Left lobe of liver (tissue), 2 donors: ENCODE measurements around the gene LINGO4. TPM values are rescaled to one million over a fixed set of nuclear protein-coding genes. Genes with fewer than 3 reads are reported as not detected.

ENCODE experiments used
- ATAC-seq: fragments of 200-7000 bp; cut with Tn5 transposase; one replicate; pipeline ENCODE4 v1.9.1; 2020; ENCODE audit warnings: mild to moderate bottlenecking, moderate library complexity
- DNase-seq: peaks from one replicate; pipeline ENCODE4 v3.0.0-alpha.2; 2020; ENCODE audit warnings: low spot score
- total RNA-seq: library from RNA; stranded (reverse); gene quantifications from one replicate; pipeline ENCODE4 v1.2.1, GENCODE V29; 2021
- donor health status: DM: no; HTN: no; CAD: no; lungs with moderate emphysema.
- donor health status: DM: no; HTN: yes; CAD: no.

LINGO4 gene
- total RNA-seq, 1 donor from 2014 or later: 0.15 TPM

DNA sequence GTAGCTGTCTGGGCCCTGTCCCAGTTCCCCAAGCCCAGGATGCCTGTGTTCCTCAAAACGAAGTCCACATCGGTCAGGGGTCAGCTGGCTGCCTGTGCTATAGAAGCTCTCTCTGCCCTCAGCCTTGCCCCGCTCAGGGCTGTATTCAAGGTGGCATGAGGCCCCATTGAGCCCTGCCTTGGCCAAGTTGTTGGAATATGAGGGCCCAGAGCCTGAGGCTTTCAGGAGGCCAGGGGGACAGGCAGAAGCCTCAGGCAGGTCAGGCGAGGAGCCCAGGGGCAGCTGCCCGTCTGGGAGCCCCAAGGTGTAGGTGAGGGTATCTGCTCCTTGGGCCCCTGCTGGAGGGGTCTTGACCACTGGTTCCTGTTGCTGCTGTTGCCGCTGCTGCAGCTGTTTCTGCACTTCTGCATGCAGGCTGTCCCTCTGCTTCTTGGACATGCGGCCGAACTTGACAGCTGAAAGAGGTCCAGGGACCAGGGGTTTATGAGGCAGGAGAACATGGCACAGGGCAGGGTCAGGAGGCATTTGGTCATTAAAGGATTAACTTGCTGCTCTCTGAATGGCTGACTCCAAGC, 9.8 kb upstream of the LINGO4 start:
- ATAC-seq: no peak
- DNase-seq: no peak

DNA sequence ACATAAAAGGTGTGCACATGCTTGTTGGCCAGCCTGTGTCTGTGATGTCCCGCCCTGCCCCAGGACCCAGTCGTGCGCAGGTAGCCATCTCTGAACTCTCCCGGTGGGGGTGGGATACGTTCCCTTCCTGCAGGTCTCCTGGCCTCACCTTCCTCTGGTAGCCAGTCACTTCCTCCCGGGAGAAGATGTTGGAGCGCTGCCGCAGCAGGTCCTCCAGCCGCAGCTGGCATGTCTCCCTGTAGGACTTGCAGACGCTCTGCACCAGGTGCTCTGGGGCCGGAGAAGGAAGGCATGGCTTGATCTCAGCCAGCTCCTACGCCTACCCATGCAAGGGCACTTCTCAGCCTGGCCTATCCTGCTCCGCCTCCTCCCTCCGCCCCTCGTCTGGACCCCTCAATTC, 9.2 kb upstream of the LINGO4 start:
- ATAC-seq: no peak

DNA sequence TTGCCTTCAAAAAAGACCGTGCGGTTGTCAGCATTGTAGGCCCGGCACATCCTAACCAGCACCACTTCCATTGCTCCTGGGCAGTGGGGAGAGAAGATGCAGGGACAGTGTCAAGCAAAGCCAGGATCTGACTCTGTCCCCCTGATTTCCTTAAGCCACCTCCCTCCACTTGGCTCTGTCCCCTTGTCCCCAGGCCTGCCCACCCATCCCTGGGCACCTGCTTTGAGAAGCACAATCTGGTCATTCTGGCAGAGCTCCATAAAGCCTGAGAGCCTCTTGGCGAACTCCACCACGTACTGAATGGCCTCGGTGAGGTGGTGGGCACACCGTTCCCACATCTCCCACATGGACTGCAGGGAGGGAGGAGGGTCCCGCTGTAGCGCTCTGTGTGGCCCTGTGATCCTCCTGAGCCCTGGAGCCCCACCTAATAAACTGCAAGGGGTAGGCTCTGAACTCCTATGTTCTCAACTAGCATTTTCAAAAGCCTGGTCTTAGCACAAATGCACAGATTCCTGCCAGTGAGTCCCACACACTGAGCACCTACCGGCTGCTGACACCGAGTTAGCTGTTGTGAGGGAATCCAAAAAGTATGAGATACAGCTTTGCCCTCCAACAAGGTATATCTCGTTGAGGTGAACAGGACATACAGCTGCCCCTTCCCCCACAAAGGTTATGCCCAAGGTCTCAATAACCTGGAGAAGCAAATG, 8.2 kb upstream of the LINGO4 start:
- ATAC-seq: no peak
- no peak for DNase-seq

More for the DNA sequence above, 9.2 kb upstream of the LINGO4 start:
- DNase-seq: no peak

DNA sequence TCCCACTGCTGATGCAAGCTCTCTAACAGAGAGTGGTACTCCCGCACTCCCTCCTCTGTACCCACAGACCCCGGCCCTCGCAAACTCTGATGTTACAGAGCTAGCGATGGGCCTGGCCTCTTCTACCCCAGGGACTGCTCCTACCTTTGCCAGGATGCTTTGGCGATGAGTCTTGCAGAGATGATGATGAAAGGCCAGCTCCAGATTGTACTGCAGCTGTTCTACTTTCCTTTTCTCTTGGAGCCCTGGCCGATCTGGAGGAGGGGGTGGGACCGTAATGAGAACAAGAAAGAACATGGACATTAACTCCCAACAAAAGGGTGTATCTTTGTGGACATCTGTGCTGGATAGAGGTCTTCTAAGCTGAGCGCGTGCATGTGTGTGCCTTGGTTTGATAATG, 6.0 kb upstream of the LINGO4 start:
- DNase-seq (no peak), ATAC-seq (no peak)

DNA sequence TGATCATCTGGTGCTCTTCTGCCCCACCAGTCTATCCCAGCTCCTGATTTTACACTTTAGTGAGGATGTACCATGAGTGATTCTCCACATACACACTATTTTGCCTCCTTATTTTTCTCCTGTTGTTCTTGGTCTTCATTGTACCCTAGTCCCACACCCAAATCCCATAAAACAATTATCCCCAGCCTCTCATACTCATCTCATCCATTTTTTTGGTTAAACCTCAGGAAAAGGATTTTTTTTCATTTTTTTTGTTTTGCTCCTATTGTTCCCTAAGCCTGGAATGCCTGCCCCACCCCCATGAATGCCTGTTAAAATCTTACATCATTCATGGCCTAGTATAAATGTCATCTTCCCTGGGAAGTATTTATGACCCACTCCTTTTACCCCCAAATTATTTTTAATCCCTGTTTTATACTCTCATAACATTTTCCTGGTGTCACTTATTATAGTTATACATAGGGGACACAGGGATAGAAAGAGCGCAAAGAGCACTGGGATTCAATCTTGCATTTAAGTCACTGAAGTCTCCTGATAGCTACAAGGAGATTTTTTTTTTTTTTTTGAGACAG, 4.9 kb upstream of the LINGO4 start:
- no peak for DNase-seq
- ATAC-seq: no peak

DNA sequence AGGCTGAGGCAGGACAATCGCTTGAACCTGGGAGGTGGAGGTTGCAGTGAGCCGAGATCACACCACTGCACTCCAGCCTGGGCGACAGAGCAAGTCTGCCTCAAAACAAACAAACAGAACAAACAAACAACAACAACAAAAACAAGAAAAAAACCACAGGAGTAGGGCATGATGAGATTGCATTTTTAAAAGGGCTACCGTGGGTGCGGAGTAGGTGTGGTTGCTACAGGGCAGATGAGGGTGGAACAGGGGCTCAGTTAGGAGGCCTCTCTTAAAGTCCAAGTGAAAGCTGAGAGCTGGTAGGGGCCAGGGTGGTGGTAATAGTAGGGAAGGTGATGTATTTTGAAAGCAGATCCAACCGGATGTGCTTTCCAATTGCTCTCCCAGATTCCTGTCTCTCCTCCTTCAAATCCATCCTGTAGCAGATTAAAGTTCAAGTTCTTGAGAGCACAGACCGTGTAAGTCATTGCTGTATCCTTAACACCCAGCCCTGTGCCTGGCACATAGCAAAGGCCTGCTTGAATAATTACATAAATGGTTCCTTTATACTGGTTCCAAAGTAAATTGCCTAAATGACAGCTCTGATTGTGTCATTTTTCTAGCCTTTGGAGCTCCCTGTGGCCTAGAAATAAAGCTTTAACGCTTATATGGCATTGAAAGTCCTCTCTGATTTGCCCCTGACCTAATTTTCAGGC, 4.2 kb upstream of the LINGO4 start:
- DNase-seq (no peak), ATAC-seq (peak; percentile 5)

DNA sequence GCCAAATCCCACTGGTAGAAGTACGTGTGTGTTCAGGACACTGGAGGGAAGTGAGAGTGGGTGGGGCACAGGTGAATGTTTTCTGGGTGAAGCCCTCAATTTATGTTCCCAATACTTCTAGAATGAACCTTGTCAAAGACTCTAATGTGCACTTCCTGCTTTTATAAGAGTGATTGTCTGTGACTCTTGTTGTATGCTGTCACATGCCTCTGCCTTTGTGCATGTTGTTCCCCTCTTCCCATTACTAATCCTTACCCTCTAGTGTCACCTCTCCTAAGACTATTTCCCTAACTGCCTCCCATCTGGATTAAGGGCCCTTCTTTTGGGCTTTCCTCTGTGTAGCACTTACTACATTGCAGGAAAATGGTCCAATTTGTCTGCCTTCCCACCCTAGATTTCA, 2.5 kb upstream of the LINGO4 start:
- DNase-seq: no peak

DNA sequence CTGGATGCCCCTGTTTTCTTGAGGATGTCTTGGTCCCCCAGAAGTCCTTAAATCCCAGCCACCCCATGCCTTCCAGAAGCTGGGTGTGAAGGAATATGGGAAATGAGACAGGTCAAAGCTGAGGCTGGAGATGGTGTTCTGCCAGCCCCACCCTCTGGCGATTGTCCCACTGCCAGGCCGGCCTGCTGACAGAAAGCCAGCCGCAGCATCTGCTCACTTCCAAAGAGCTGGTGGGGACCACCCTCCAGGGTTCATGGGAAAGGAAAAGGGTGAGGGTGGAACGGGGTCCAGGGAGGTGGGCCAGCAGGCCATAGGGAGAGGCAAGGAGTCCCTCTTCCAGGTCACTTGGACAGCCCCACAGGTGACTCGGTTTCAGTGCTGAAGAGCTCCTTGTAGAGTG, 1.9 kb upstream of the LINGO4 start:
- DNase-seq (no peak), ATAC-seq (peak; percentile 5)

More for the DNA sequence above, 2.5 kb upstream of the LINGO4 start:
- no peak for ATAC-seq

DNA sequence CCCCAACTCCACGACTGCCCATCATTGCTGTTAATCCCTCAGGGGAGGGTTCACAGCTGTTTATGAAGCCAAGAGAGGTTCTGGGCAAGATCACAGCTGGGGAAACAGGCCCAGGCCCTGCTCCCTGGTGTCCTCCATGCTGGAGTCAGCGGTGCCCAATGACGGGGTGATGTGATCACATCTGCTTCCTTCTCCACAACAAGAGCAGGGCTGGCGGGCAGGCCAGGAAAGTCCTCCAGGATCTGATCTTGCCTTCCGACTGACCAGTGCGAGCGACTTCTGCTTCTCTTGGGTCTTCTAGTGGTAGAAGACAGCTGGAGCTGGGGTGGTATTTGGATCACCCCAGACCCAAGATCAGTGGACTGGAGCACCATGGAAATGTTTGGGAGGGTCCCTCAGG, 951 bp upstream of the LINGO4 start:
- DNase-seq (no peak), ATAC-seq (peak; percentile 24)

DNA sequence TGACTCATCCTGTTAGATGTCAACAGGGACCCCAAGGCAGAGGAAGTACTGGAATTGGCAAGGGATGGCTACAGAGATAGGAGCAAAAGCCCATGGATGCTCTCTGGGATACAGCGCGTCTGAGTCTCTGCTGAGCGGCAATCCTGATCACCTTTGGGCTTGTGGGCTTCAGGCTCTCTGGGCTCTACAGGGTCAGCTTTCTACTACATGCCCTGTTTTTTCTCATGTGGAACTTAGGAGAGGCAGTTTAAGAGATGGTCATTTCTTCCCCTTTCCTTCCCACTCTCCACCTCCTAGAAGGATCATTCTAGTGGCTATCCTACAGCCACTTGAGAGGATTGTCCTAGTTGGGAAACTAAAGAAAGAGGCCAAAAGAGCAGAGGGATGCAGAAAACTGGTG, 1.3 kb downstream of the LINGO4 start:
- DNase-seq (no peak), ATAC-seq (no peak)

DNA sequence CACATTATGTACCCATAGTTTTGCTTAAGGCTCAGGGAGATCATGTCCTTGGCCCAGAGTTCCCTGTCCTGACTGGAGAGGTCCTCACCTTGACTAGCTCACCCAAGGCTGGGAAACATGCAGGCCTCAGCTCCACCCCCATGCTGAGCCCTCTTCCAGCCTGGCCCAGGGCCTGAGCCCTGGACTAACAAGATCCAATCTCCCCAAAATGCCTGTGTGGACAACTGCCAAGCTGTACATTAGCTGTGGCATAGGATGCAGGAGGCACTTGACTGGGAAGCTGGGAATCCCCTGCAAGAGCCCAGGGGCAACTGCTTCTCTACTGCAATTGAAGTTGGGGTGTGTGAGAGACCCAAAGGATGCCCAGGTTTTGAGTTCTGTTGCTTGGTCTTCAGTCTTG, 2.1 kb downstream of the LINGO4 start:
- DNase-seq (no peak), ATAC-seq (no peak)

DNA sequence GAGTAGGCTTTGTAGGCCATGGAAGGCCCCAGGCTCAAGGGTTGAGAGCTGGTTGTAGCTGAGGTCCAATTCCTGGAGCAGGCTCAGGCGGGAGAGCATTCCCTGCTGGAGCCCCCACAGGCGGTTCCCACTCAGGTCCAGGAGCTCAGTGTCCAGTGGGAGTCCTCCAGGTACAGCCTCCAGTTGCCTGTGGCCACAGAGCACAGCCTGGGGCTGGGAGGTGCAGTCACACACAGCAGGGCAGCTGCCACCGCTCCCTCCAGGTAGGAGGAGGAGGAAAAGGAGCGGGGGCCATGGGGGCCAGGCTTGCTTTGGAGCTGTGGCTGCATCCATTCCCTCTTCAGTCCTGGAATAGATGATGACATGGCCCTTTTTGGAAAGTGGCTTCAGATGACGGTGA, 2.8 kb downstream of the LINGO4 start:
- ATAC-seq (no peak), DNase-seq (no peak)

DNA sequence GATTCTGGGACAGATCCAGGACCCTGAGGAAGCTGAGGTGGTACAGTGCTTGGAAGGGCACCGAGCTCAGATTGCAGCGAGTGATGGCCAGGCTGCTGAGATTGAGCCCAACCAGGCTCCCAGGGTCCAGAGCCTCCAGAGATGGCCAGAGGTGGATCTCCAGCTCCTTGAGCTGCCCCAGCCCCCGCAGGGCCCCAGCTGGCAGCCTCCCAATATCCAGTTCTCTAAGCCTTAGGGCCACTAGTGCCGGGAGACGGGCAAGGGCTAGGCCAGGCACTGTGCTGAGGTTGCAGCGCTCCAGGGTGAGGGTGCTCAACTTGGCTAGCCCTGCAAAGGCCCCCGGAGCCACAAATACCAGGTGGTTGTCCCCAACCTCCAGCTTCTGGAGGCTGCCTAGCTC, 3.4 kb downstream of the LINGO4 start:
- ATAC-seq (no peak), DNase-seq (no peak)

DNA sequence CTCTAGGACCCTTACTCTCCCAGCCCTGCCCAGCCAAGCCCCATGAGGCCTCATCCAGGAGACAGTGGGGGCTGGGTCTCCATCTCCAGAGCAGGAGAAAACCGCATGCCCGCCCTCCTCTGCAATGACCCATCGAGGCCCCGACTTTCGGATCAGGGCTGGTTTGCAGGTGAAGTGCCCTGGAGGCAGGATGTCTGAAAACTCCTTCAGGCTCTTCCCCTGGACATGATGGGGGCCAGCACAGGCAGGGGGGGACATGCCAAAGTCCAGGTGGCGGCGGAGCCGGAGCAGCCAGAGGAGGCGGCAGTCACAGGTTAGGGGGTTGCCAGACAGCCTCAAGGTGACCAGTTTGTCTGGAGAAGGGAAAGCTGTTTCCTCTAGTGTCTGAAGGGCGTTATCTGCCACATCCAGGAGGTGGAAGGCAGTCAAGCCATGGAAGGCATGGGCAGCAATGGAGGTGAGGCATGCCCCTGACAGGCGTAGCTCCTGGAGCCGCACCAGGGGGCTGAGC, 3.9 kb downstream of the LINGO4 start:
- no peak for ATAC-seq
- DNase-seq: no peak

DNA sequence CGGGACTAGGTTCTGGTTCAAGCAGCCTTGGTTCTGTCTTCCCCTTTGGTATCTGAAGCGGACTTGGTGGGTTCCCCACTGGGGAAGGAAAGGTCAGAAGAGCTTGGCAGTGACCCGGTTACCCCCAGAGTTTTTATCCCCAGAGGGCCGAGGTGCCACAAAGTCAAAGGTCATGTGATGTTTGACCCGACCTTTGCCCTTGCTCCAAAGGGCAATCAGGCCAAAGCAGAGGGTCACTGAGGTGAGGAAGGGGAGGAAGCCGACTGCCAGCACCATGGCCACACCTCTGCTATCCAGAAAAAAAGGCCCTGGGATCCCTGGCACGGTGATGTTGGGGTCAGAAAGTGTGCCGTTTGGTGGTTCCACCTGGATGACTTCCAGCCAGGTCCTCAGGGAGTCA, 4.4 kb downstream of the LINGO4 start:
- no peak for ATAC-seq
- DNase-seq: no peak

DNA sequence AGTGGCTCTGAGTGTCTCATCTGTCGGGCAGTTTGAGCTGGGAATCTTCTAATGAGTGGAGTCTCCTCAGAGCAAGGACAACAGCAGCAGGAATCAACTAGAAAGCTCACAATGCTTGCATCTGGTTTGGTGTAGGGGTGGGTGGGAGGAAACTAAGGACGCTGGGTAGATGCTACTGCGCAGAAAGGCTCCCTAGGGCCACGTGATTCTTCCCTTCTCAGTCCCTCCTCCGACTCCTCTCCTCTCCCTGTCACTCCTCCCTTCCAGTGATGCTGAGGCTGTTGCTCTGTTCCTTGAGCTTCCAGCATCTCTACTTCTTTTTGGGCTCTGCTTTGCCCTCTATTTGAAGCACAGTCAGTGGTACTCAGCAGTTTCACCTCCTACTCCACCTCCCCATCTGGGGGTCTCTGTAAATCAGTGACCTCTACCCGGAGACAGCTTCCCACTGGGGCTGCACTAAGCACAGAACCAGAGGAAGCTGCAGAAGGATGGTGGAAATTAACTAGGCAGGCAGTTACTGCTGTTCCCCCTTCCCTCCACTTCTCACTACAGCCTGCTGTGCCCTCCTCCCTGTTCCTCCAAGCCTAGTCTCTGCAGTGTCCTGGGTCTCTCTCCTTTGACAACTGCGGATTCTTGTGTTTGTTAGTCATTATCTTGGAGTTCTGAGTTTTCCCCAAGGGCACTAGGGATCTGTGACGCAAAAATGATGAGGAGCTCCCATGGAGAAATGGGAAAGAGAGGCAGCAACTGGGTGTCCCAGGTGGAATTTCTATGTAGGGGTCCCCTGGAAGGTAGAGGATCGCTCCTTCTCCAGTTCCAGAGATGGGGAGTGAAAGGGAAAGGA, 5.8 kb downstream of the LINGO4 start:
- ATAC-seq (no peak), DNase-seq (no peak)

DNA sequence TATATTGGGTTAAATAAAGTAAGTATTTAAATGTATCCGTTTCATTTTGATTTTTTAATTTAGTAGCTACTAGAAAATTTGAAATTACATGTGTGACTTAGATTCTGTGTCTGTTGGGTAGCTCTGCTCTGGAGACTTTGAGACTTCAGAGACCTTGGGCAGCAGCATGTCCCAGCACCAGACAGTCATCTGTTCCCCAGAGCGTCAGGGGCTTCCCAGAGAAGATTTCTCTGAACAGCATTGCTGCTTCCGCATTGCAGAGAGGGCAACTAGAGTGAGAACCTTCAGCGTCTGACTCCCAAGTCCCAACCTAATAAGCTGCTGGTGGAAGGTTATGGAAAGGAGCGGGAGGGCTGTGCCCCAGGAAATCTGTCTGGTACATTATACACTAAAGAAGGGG, 6.6 kb downstream of the LINGO4 start:
- DNase-seq (no peak), ATAC-seq (no peak)

DNA sequence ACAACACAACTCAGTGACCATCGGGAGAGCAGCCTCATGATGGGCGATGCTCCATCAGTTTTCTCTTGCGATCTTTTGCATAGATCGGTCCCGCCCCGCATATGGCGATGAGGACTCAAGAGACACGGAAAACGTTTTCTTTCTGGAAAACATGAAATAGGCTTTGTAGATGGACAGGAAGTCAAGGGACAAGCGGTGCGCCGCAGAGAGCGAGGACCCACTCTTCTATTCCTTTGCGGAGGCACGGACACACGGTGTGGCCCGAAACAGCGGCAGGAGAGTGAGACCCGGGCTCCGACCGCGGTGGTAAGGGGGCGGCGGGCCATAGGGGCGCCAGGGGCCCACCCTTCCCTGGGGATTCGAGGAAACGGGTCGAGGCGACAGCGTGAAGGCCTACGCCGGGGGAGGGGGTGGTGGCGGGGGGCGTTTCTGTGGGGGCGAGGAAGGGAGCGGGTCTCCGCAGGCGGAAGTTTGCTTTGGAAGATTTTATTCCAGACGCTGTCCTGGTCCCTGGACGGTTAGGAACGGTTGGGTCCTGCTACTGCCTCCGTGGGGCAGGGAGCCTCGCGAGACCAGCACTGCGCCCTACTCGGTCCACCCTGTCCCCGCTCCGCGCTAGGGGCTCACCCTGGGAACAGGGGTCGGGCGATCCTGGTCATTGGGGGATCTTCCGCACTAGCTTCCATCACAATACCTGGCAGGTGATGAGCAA, 14.1 kb downstream of the LINGO4 start:
- no peak for DNase-seq

DNA sequence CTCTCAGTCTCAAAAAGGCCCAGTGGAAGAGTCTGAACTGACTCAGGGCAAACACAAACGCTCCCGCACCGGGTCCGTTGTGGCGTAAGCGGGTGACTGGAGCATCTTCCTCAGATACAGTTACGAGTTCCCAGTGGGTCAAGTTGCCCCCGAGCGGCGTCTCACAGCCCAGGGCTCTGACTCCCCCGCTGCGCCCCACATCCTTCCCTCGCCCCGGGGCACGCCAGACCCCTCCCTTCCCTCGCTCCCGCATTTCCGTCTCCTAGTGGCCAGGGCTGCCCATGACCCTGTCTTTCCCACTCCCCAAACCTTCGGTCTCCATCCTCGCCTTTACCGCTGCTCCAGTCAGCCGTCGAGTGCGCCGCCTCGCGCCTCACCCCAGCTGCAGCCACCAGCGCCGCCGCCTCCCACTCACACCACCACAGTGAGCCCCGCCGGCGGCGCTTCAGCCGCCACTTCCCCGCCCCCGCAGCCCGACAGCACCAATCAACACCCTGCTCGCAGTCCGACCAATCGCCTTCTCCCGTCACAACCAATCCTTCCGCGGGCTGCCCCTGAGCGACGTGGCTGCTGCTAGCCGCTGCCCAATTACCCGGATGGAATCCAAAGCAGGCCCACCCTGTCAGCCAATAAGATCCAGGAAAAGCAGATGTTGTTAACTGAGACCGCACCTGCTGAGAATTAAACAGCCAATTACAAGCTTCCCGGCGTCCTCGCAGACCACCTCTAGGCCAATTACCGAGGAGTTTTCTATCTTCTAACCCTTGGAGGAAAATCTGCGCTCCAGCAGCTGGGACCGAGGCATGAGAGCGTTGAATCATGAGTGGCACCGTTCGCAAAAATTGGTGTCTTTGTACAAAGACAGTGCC, 14.9 kb downstream of the LINGO4 start, which contains the start of gene TDRKH:
TSS of gene TDRKH (minus strand) at position 430 of the 869 bp plus-strand sequence. CDS start 7,478 bp downstream, outside the sequence.
- peak; percentile 97 for ATAC-seq
- peak; percentile 98 for DNase-seq

More for the DNA sequence above, 14.1 kb downstream of the LINGO4 start:
- peak; percentile 9 for ATAC-seq
